K562 (cell line): ENCODE data around the gene ANKRD27. TPM values are rescaled to one million over a fixed set of nuclear protein-coding genes. Genes with fewer than 3 reads are reported as not detected.

Source experiments
- DMBX1 ChIP-seq: fragments of 250-450 bp; sonication (Bioruptor Pico); IDR thresholded peaks from 2 replicates; pipeline ENCODE4 v1.8.0; 2022; ENCODE audit warnings: inconsistent platforms, mild to moderate bottlenecking, moderate library complexity, borderline replicate concordance
- ETV5 ChIP-seq: sonication (generic); formaldehyde crosslinking; IDR thresholded peaks from 2 replicates; pipeline ENCODE4 v1.4.0; 2020; ENCODE audit warnings: low read depth, mild to moderate bottlenecking, missing genetic modification reagents
- EZH2 ChIP-seq: IDR thresholded peaks from 2 replicates; pipeline ENCODE4 v1.6.1; 2012; ENCODE audit warnings: low read depth, mild to moderate bottlenecking, inconsistent platforms, low read length, borderline replicate concordance
- FOXK1 ChIP-seq: sonication (generic); formaldehyde crosslinking; IDR thresholded peaks from 2 replicates; pipeline ENCODE4 v1.8.0; 2022; ENCODE audit warnings: missing genetic modification reagents, mild to moderate bottlenecking, borderline replicate concordance
- FOXP1 ChIP-seq: sonication (generic); formaldehyde crosslinking; IDR thresholded peaks from 2 replicates; pipeline ENCODE4 v1.8.0; 2022; ENCODE audit warnings: mild to moderate bottlenecking, missing genetic modification reagents
- GATA2 ChIP-seq: sonication (generic); formaldehyde crosslinking; IDR thresholded peaks from 2 replicates; pipeline ENCODE4 v1.4.0; 2020; ENCODE audit warnings: mild to moderate bottlenecking, missing genetic modification reagents
- HDAC8 ChIP-seq: fragments of 450-650 bp; IDR thresholded peaks from 2 replicates; pipeline ENCODE4 v1.6.1; 2016; ENCODE audit warnings: mild to moderate bottlenecking, missing genetic modification characterization, moderate library complexity, missing compliant biosample characterization
- HNRNPH1 ChIP-seq: fragments of 200-400 bp; formaldehyde crosslinking; optimal IDR thresholded peaks from 2 replicates; pipeline ENCODE3; 2017; ENCODE audit warnings: low read depth, mild to moderate bottlenecking, low read length, moderate library complexity
- HOXB6 ChIP-seq: fragments of 250-450 bp; sonication (Bioruptor Pico); IDR thresholded peaks from 2 replicates; pipeline ENCODE4 v1.5.1; 2022; ENCODE audit warnings: mild to moderate bottlenecking, borderline replicate concordance
- KDM1A ChIP-seq, 2 experiments: fragments of 450-650 bp; IDR thresholded peaks; 2 replicates each; pipeline ENCODE4 v1.6.1; 2016; ENCODE audit warnings: mild to moderate bottlenecking in 2 of 2
- MAFG ChIP-seq: fragments of 450-650 bp; conservative IDR thresholded peaks from 2 replicates; pipeline ENCODE4 v1.6.1; 2016; ENCODE audit warnings: missing genetic modification characterization, missing compliant biosample characterization
- MEF2A ChIP-seq: IDR thresholded peaks from 2 replicates; pipeline ENCODE4 v1.6.1; 2011; ENCODE audit warnings: low read depth, mild to moderate bottlenecking, low read length, moderate library complexity; ENCODE audit not compliant: control insufficient read depth
- MIER1 ChIP-seq: fragments of 450-650 bp; IDR thresholded peaks from 2 replicates; pipeline ENCODE4 v1.6.1; 2016; ENCODE audit warnings: antibody characterized with exemption, mild to moderate bottlenecking, low read depth
- NCOA6 ChIP-seq: fragments of 450-650 bp; IDR thresholded peaks from 2 replicates; pipeline ENCODE4 v1.6.1; 2017; ENCODE audit warnings: mild to moderate bottlenecking
- NEUROD1 ChIP-seq: fragments of 150-350 bp; IDR thresholded peaks from 2 replicates; pipeline ENCODE4 v1.6.1; 2014; ENCODE audit warnings: borderline replicate concordance, low read length, low read depth; ENCODE audit not compliant: partially characterized antibody
- OTX1 ChIP-seq: fragments of 450-650 bp; formaldehyde crosslinking; IDR thresholded peaks from 2 replicates; pipeline ENCODE4 v1.4.0; 2022; ENCODE audit warnings: mild to moderate bottlenecking
- SAP30 ChIP-seq: fragments of 200-600 bp; sonication (generic); IDR thresholded peaks from 2 replicates; pipeline ENCODE4 v1.6.1; 2012; ENCODE audit warnings: borderline replicate concordance, low read depth, mild to moderate bottlenecking, moderate library complexity, low read length, control low read depth, inconsistent platforms; ENCODE audit not compliant: insufficient read depth, poor library complexity, severe bottlenecking
- SPI1 ChIP-seq: IDR thresholded peaks from 2 replicates; pipeline ENCODE4 v1.6.1; 2011; ENCODE audit warnings: low read depth, low read length, control low read depth, borderline replicate concordance
- TBP ChIP-seq: optimal IDR thresholded peaks from 2 replicates; pipeline ENCODE3; 2011; ENCODE audit warnings: low read depth, low read length, improper control_type of control experiment
- XRCC3 ChIP-seq: fragments of 450-650 bp; IDR thresholded peaks from 2 replicates; pipeline ENCODE4 v1.6.1; 2017; ENCODE audit warnings: mild to moderate bottlenecking, moderate library complexity
- ZNF511 ChIP-seq: sonication (generic); formaldehyde crosslinking; IDR thresholded peaks from 2 replicates; pipeline ENCODE4 v1.8.0; 2022; ENCODE audit warnings: mild to moderate bottlenecking, missing genetic modification reagents
- ZSCAN29 ChIP-seq: fragments of 450-650 bp; IDR thresholded peaks from 2 replicates; pipeline ENCODE4 v1.6.1; 2017
- polyA plus RNA-seq, 8 experiments: library from polyadenylated mRNA; depleted of rRNA in 4 of 8; stranded (reverse) in 5 of 8; unstranded in 3 of 8; fragments of >200 nt; fragmentation: Nextera tagmentation in 2 of 8; fragmentation: Illumina TruSeq in 1 of 8; extraction: Ambion mirVana in 2 of 8; extraction: Trizol in 1 of 8; gene quantifications; 2 replicates each; pipeline versions ENCODE4 v1.2.1 to v1.2.3, GENCODE V29; 2011 to 2014; ENCODE audit warnings: inconsistent platforms in 1 of 8, missing spikeins in 1 of 8
- total RNA-seq, 7 experiments: library from RNA; depleted of rRNA in 6 of 7; stranded (reverse); fragments of >200 nt in 6 of 7; fragmentation: Illumina TruSeq in 2 of 7; extraction: Trizol in 2 of 7; gene quantifications; 2 replicates each; pipeline versions ENCODE4 v1.2.1 to v1.2.3, GENCODE V29; 2011 to 2021; ENCODE audit warnings: low replicate concordance in 1 of 7
- TF ChIP-seq, protein P1 (sequence below): sonication (generic); formaldehyde crosslinking; IDR thresholded peaks from 2 replicates; pipeline ENCODE4 v1.9.0; 2022; ENCODE audit warnings: mild to moderate bottlenecking, missing genetic modification reagents
- TF ChIP-seq, protein P2 (sequence below): IDR thresholded peaks from 2 replicates; pipeline ENCODE4 v1.6.1; 2016; ENCODE audit warnings: missing genetic modification characterization, missing compliant biosample characterization
- TF ChIP-seq, protein P3 (sequence below): sonication (generic); formaldehyde crosslinking; IDR thresholded peaks from 2 replicates; pipeline ENCODE4 v1.8.0; 2022; ENCODE audit warnings: mild to moderate bottlenecking, missing genetic modification reagents

The ANKRD27 gene
- total and polyA plus RNA-seq, 9 of the 15 experiments (the other 6 are each of a cell fraction or from before 2014, with no cell fraction given): 5.3 to 71.3 (median 54.2) TPM

- TF ChIP-seq, protein P1, sequence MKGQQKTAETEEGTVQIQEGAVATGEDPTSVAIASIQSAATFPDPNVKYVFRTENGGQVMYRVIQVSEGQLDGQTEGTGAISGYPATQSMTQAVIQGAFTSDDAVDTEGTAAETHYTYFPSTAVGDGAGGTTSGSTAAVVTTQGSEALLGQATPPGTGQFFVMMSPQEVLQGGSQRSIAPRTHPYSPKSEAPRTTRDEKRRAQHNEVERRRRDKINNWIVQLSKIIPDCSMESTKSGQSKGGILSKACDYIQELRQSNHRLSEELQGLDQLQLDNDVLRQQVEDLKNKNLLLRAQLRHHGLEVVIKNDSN (CRISPR knock-in tag): peak; percentile 25; the same call in 1 of the 2 replicates
- TF ChIP-seq HNRNPH1: no peak
- TF ChIP-seq ETV5: peak; percentile 71
- TF ChIP-seq FOXP1 (CRISPR knock-in tag): no peak
- TF ChIP-seq, protein P2, sequence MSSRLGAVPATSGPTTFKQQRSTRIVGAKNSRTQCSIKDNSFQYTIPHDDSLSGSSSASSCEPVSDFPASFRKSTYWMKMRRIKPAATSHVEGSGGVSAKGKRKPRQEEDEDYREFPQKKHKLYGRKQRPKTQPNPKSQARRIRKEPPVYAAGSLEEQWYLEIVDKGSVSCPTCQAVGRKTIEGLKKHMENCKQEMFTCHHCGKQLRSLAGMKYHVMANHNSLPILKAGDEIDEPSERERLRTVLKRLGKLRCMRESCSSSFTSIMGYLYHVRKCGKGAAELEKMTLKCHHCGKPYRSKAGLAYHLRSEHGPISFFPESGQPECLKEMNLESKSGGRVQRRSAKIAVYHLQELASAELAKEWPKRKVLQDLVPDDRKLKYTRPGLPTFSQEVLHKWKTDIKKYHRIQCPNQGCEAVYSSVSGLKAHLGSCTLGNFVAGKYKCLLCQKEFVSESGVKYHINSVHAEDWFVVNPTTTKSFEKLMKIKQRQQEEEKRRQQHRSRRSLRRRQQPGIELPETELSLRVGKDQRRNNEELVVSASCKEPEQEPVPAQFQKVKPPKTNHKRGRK (tag): no peak
- no peak for TF ChIP-seq NCOA6
- TF ChIP-seq DMBX1 (CRISPR knock-in tag): peak; percentile 67; the same call in 1 of the 2 replicates
- TF ChIP-seq MAFG (tag): peak; percentile 45
- TF ChIP-seq ZSCAN29: no peak
- TF ChIP-seq ZNF511 (CRISPR knock-in tag): no peak
- TF ChIP-seq GATA2 (CRISPR knock-in tag): peak; percentile 73; the same call in 1 of the 2 replicates
- TF ChIP-seq FOXK1: no peak
- no peak for TF ChIP-seq EZH2
- TF ChIP-seq SPI1: 0 out of 2 replicates have a peak, but pooled peaks have one; percentile 19
- TF ChIP-seq NEUROD1: peak; percentile 73
- TF ChIP-seq, protein P3, sequence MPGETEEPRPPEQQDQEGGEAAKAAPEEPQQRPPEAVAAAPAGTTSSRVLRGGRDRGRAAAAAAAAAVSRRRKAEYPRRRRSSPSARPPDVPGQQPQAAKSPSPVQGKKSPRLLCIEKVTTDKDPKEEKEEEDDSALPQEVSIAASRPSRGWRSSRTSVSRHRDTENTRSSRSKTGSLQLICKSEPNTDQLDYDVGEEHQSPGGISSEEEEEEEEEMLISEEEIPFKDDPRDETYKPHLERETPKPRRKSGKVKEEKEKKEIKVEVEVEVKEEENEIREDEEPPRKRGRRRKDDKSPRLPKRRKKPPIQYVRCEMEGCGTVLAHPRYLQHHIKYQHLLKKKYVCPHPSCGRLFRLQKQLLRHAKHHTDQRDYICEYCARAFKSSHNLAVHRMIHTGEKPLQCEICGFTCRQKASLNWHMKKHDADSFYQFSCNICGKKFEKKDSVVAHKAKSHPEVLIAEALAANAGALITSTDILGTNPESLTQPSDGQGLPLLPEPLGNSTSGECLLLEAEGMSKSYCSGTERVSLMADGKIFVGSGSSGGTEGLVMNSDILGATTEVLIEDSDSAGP (CRISPR knock-in tag): no peak
- no peak for TF ChIP-seq OTX1
- TF ChIP-seq HOXB6 (CRISPR knock-in tag): no peak
- no peak for TF ChIP-seq MEF2A
- no peak for TF ChIP-seq XRCC3
- no peak for TF ChIP-seq MIER1
- no peak for TF ChIP-seq TBP
- no peak for TF ChIP-seq SAP30
- TF ChIP-seq HDAC8 (tag): no peak
- TF ChIP-seq KDM1A (IDR thresholded peaks at IDR 0.05): peak; percentile 87 to 89
Observed at GRCh38 chr19:32671883-32672593, 2.9 kb downstream of the ANKRD27 start (continued).
